Activated T-cell treated with anti-CD3 and anti-CD28 coated beads for 4 hours (primary cell): ENCODE measurements around the gene THAP4.
A peak's percentile ranks its signal among the peaks of the same experiment; 100 is the strongest.
"Not testable (repeated sequence)": the region's sequence is repeated elsewhere in the genome, so short reads cannot be mapped to it uniquely, and the experiment has no call there.

ENCODE experiments used
- DNase-seq: peaks from one replicate; pipeline ENCODE4 v3.0.0-alpha.2; 2020

The THAP4 gene

GRCh38 chr2:241609859-241610793 is 26.8 kb downstream of the THAP4 start:
- peak; percentile 81 for DNase-seq

GRCh38 chr2:241608881-241609280 is 28.1 kb downstream of the THAP4 start:
- no peak for DNase-seq

- no peak for DNase-seq
Measured at GRCh38 chr2:241607162-241607885, 29.6 kb downstream of the THAP4 start.

GRCh38 chr2:241606186-241606585 is 30.8 kb downstream of the THAP4 start:
- DNase-seq, result no peak

GRCh38 chr2:241603686-241604085 is 33.3 kb downstream of the THAP4 start:
- DNase-seq, result no peak

- no peak for DNase-seq
Measured at GRCh38 chr2:241602720-241603119, 34.2 kb downstream of the THAP4 start.

- DNase-seq, result no peak
Measured at GRCh38 chr2:241601841-241602240, 35.1 kb downstream of the THAP4 start.

GRCh38 chr2:241599615-241600014 is 37.3 kb downstream of the THAP4 start:
- no peak for DNase-seq

GRCh38 chr2:241598487-241598886 is 38.5 kb downstream of the THAP4 start:
- DNase-seq, result no peak

- DNase-seq, result no peak
Measured at GRCh38 chr2:241598061-241598460, 38.9 kb downstream of the THAP4 start.

GRCh38 chr2:241597561-241597960 is 39.4 kb downstream of the THAP4 start:
- no peak for DNase-seq

- no peak for DNase-seq
Measured at GRCh38 chr2:241595600-241596140, 41.3 kb downstream of the THAP4 start.

GRCh38 chr2:241593271-241593670 is 43.7 kb downstream of the THAP4 start:
- DNase-seq, result no peak

- no peak for DNase-seq
Measured at GRCh38 chr2:241592126-241592845, 44.7 kb downstream of the THAP4 start.

GRCh38 chr2:241590496-241591455 is 46.2 kb downstream of the THAP4 start:
- not testable (repeated sequence) for DNase-seq

GRCh38 chr2:241589863-241590262 is 47.1 kb downstream of the THAP4 start:
- DNase-seq, result not testable (repeated sequence)

- DNase-seq, result no peak
Measured at GRCh38 chr2:241586564-241587264, 50.2 kb downstream of the THAP4 start.

- no peak for DNase-seq
Measured at GRCh38 chr2:241584436-241584835, 52.5 kb downstream of the THAP4 start.

- no peak for DNase-seq
Measured at GRCh38 chr2:241582806-241583205, 54.2 kb downstream of the THAP4 start.

- no peak for DNase-seq
Measured at GRCh38 chr2:241582328-241582727, 54.6 kb downstream of the THAP4 start.

- no peak for DNase-seq
Measured at GRCh38 chr2:241579281-241579680, 57.7 kb downstream of the THAP4 start.
